Lung (tissue), 12 donors: ENCODE measurements around the gene GATM. TPM values are rescaled to one million over a fixed set of nuclear protein-coding genes. Genes with fewer than 3 reads are reported as not detected.

Experiments
- ATAC-seq: fragments of 200-7000 bp; cut with Tn5 transposase; one replicate; pipeline ENCODE4 v1.9.1; 2020; ENCODE audit warnings: moderate number of reproducible peaks; ENCODE audit not compliant: insufficient read depth, low FRiP score
- DNase-seq, 3 donors: peaks; one replicate each; pipeline ENCODE4 v3.0.0-alpha.2; 2013 to 2017
- H3K27ac ChIP-seq, 2 donors: one replicate each; pipeline ENCODE4 v1.5.1; 2013; ENCODE audit warnings: mild to moderate bottlenecking in 2 of 2, moderate library complexity in 2 of 2, control low read depth in 1 of 2, inconsistent platforms in 1 of 2, low read depth in 1 of 2, low read length in 1 of 2
- H3K27me3 ChIP-seq, 3 donors: one replicate each; pipeline ENCODE4 v1.5.1; 2013; ENCODE audit warnings: low read length in 2 of 3; ENCODE audit not compliant: control insufficient read depth in 3 of 3, insufficient read depth in 3 of 3
- H3K36me3 ChIP-seq, 4 donors: one replicate each; pipeline ENCODE4 v1.5.1; 2013; ENCODE audit warnings: low read length in 4 of 4, mild to moderate bottlenecking in 1 of 4, moderate library complexity in 1 of 4; ENCODE audit not compliant: control insufficient read depth in 4 of 4, insufficient read depth in 4 of 4
- H3K4me1 ChIP-seq, 5 donors: one replicate each; pipeline ENCODE4 v1.5.1; 2013; ENCODE audit warnings: low read length in 5 of 5, mild to moderate bottlenecking in 2 of 5, moderate library complexity in 1 of 5; ENCODE audit not compliant: control insufficient read depth in 5 of 5, insufficient read depth in 5 of 5
- H3K4me3 ChIP-seq: one replicate; pipeline ENCODE4 v1.5.1; 2013; ENCODE audit warnings: mild to moderate bottlenecking, control low read depth, moderate library complexity
- H3K9ac ChIP-seq, 2 donors: one replicate each; pipeline ENCODE4 v1.5.1; 2013; ENCODE audit warnings: low read length in 2 of 2, control low read depth in 1 of 2; ENCODE audit not compliant: insufficient read depth in 1 of 2
- H3K9me3 ChIP-seq, 4 donors: one replicate each; pipeline ENCODE4 v1.5.1; 2013; ENCODE audit warnings: low read length in 3 of 4, mild to moderate bottlenecking in 1 of 4, moderate library complexity in 1 of 4; ENCODE audit not compliant: control insufficient read depth in 4 of 4, insufficient read depth in 3 of 4
- CTCF ChIP-seq: IDR thresholded peaks from 2 replicates; pipeline ENCODE4 v1.5.1; 2012; ENCODE audit warnings: mild to moderate bottlenecking; ENCODE audit errors: control extremely low read depth, extremely low read depth
- WGBS, 2 donors: extraction: QIAGEN DNeasy Blood & Tissue Kit; methylation state at CpG; one replicate each; pipeline ENCODE4 v1.1.7; 2013; 5-methylcytosine and 5-hydroxymethylcytosine counted together
- polyA plus RNA-seq, 2 donors: library from polyadenylated mRNA; stranded (reverse); fragments of 200-250 nt; gene quantifications; one replicate each; pipeline ENCODE4 v1.2.1, GENCODE V29; 2013
- total RNA-seq, 2 donors: library from RNA; depleted of rRNA in 1 of 2; stranded (reverse); fragments of >200 nt in 1 of 2; gene quantifications; one replicate each; pipeline ENCODE4 v1.2.1, GENCODE V29; 2014 to 2021
- donor health status: control.
- donor health status: control.
- donor health status: Bipolar disorder and iron deficiency.
- donor health status: healthy.
- donor health status: DM: yes; HTN: yes; CAD: no.

The GATM gene
- total and polyA plus RNA-seq, 4 donors: 2.5 to 12.2 (median 4.6) TPM

GRCh38 chr15:45384700-45385099 lies 6.4 kb upstream of the GATM start:
- Histone ChIP-seq H3K36me3 (no peaks in the 10 kb centered on the region), H3K9me3 (no peaks in the 10 kb centered on the region), H3K4me3 (no peak overlapping the region), H3K9ac (no peak overlapping the region), H3K27me3 (peaks cover 0 to 15% (median 7%) of the 10 kb centered on the region in 3 donors), H3K4me1 (peaks cover 0 to 13% (median 0%) of the 10 kb centered on the region in 5 donors), H3K27ac (no peak overlapping the region)
- ATAC-seq: no peak
- no peak for TF ChIP-seq CTCF
- DNase-seq: no peak
- WGBS, 2 donors: 79 to 85% methylated on average over 2 of the region's 2 CpGs

- no peak for ATAC-seq
- peaks cover 0 to 49% (median 35%) of the 10 kb centered on the region in 3 donors for H3K27me3 ChIP-seq
- H3K27ac ChIP-seq: peak overlapping the region in 1 of 2 donors; percentile 78
- H3K9ac ChIP-seq: no peak overlapping the region
- no peaks in the 10 kb centered on the region for H3K9me3 ChIP-seq
- H3K4me1 ChIP-seq: peaks cover 0 to 6% (median 2%) of the 10 kb centered on the region in 5 donors
- H3K36me3 ChIP-seq: no peaks in the 10 kb centered on the region
- no peak overlapping the region for H3K4me3 ChIP-seq
- TF ChIP-seq CTCF: no peak
- WGBS, 2 donors: 51 to 56% methylated on average over 11 of the region's 11 CpGs
- DNase-seq: no peak
Measured at GRCh38 chr15:45378913-45379262, 544 bp upstream of the GATM start.

- WGBS, 2 donors: 1 to 2% methylated on average over 32 of the region's 32 CpGs
- Histone ChIP-seq H3K27ac (peak overlapping the region; percentile 50 to 78), H3K27me3 (peaks cover 0 to 49% (median 35%) of the 10 kb centered on the region in 3 donors), H3K4me1 (peaks cover 0 to 6% (median 2%) of the 10 kb centered on the region in 5 donors), H3K4me3 (peak overlapping the region; percentile 50), H3K36me3 (no peaks in the 10 kb centered on the region), H3K9ac (peak overlapping the region in 1 of 2 donors; percentile 17), H3K9me3 (no peaks in the 10 kb centered on the region)
- TF ChIP-seq CTCF: no peak
- ATAC-seq (peak; percentile 24), DNase-seq (peak; percentile 51 to 54 (median 54))
Measured at GRCh38 chr15:45377609-45378148, 665 bp downstream of the GATM start.
